Fibroblast of lung (primary cell): ENCODE data around the gene CEP164. TPM values are rescaled to one million over a fixed set of nuclear protein-coding genes. Genes with fewer than 3 reads are reported as not detected.

Source experiments
- DNase-seq, 2 donors: peaks; one replicate each; pipeline versions ENCODE4 v3.0.0 to v3.0.0-alpha.2; 2010; ENCODE audit warnings: low read depth in 2 of 2
- H2AFZ ChIP-seq: 2 replicates; pipeline ENCODE4 v1.5.1; 2012; ENCODE audit warnings: low read length, control low read depth, inconsistent platforms
- H3K27ac ChIP-seq: 2 replicates; pipeline ENCODE4 v1.5.1; 2011; ENCODE audit warnings: low read length, control low read depth; ENCODE audit not compliant: insufficient read depth
- H3K27me3 ChIP-seq: 2 replicates; pipeline ENCODE4 v1.5.1; 2011; ENCODE audit warnings: mild to moderate bottlenecking, low read length; ENCODE audit not compliant: control insufficient read depth, insufficient read depth
- H3K36me3 ChIP-seq: 2 replicates; pipeline ENCODE4 v1.5.1; 2011; ENCODE audit warnings: low read length; ENCODE audit not compliant: control insufficient read depth, insufficient read depth
- H3K4me1 ChIP-seq: 2 replicates; pipeline ENCODE4 v1.5.1; 2011; ENCODE audit warnings: low read length; ENCODE audit not compliant: control insufficient read depth, insufficient read depth; ENCODE audit errors: extremely low read depth
- H3K4me2 ChIP-seq: 2 replicates; pipeline ENCODE4 v1.5.1; 2011; ENCODE audit warnings: low read length, control low read depth; ENCODE audit not compliant: insufficient read depth; ENCODE audit errors: extremely low read depth
- H3K4me3 ChIP-seq, 4 experiments: fragments of 200-600 bp in 1 of 4; sonication (generic) in 1 of 4; replicated peaks in 1 of 4; 2 replicates each; pipeline ENCODE4 v1.5.1; 2011 to 2016; ENCODE audit warnings: low read length in 4 of 4, low read depth in 3 of 4, mild to moderate bottlenecking in 3 of 4, control low read depth in 2 of 4, inconsistent platforms in 1 of 4, mixed read lengths in 1 of 4; ENCODE audit not compliant: insufficient read depth in 1 of 4; ENCODE audit errors: control extremely low read depth in 1 of 4
- H3K79me2 ChIP-seq: 2 replicates; pipeline ENCODE4 v1.5.1; 2012; ENCODE audit warnings: mild to moderate bottlenecking, low read length, inconsistent platforms; ENCODE audit not compliant: control insufficient read depth, insufficient read depth
- H3K9ac ChIP-seq: 2 replicates; pipeline ENCODE4 v1.5.1; 2011; ENCODE audit warnings: mild to moderate bottlenecking, low read length, control low read depth; ENCODE audit not compliant: insufficient read depth
- H3K9me3 ChIP-seq: 2 replicates; pipeline ENCODE4 v1.5.1; 2012; ENCODE audit warnings: low read depth, low read length; ENCODE audit not compliant: control insufficient read depth, insufficient read depth
- H4K20me1 ChIP-seq: 2 replicates; pipeline ENCODE4 v1.5.1; 2011; ENCODE audit warnings: low read length; ENCODE audit not compliant: control insufficient read depth, insufficient read depth; ENCODE audit errors: extremely low read depth
- CTCF ChIP-seq, 2 donors: IDR thresholded peaks in 1 of 2; conservative IDR thresholded peaks in 1 of 2; 1 replicate in 1 of 2; 2 replicates in 1 of 2; pipeline ENCODE4 v1.5.1; 2011 to 2012; ENCODE audit warnings: low read length in 2 of 2, control low read depth in 1 of 2, inconsistent platforms in 1 of 2, low read depth in 1 of 2, mild to moderate bottlenecking in 1 of 2
- EZH2 ChIP-seq: IDR thresholded peaks from 2 replicates; pipeline ENCODE4 v1.5.1; 2012; ENCODE audit warnings: low read length, control low read depth, mild to moderate bottlenecking; ENCODE audit errors: missing control alignments
- polyA plus RNA-seq, 2 donors: library from polyadenylated mRNA; depleted of rRNA in 1 of 2; stranded (reverse) in 1 of 2; unstranded in 1 of 2; fragments of >200 nt; gene quantifications; 2 replicates each; pipeline ENCODE4 v1.2.1, GENCODE V29; 2011 to 2012; ENCODE audit warnings: missing spikeins in 1 of 2
- total RNA-seq: library from RNA; depleted of rRNA; stranded (reverse); fragments of >200 nt; gene quantifications from 2 replicates; pipeline ENCODE4 v1.2.1, GENCODE V29; 2014

Gene CEP164
- total and polyA plus RNA-seq, 2 donors (not counting 1 experiment from before 2014, with no cell fraction given): 16.1 to 33.5 TPM

- TF ChIP-seq CTCF (conservative IDR thresholded peaks at IDR 0.05 in 1 of 2, IDR thresholded peaks at IDR 0.05 in 1 of 2; ENCODE audit: low read depth in 1 of 2, low read length in 2 of 2) (no peak), EZH2 (no peak)
- Histone ChIP-seq H2AFZ (no peak overlapping the region), H4K20me1 (no peaks in the 10 kb centered on the region), H3K27ac (no peak overlapping the region), H3K4me1 (no peaks in the 10 kb centered on the region), H3K9ac (no peak overlapping the region), H3K4me3 (no peak overlapping the region), H3K4me2 (no peak overlapping the region), H3K36me3 (no peaks in the 10 kb centered on the region), H3K79me2 (no peaks in the 10 kb centered on the region), H3K9me3 (no peaks in the 10 kb centered on the region), H3K27me3 (no peaks in the 10 kb centered on the region)
- DNase-seq: peak in 1 of 2 donors; percentile 17
Observed at GRCh38 chr11:117419482-117420142, 92.0 kb downstream of the CEP164 start.

- Histone ChIP-seq H3K79me2 (no peaks in the 10 kb centered on the region), H3K4me1 (no peaks in the 10 kb centered on the region), H3K4me2 (no peak overlapping the region), H3K9me3 (no peaks in the 10 kb centered on the region), H3K36me3 (no peaks in the 10 kb centered on the region), H3K27ac (no peak overlapping the region), H3K27me3 (no peaks in the 10 kb centered on the region), H3K4me3 (no peak overlapping the region), H4K20me1 (no peaks in the 10 kb centered on the region), H2AFZ (no peak overlapping the region), H3K9ac (no peak overlapping the region)
- no peak for TF ChIP-seq CTCF (conservative IDR thresholded peaks at IDR 0.05 in 1 of 2, IDR thresholded peaks at IDR 0.05 in 1 of 2; ENCODE audit: low read depth in 1 of 2, low read length in 2 of 2)
- no peak for TF ChIP-seq EZH2
- no peak for DNase-seq
Observed at GRCh38 chr11:117420143-117420485, 92.5 kb downstream of the CEP164 start.

GRCh38 chr11:117420598-117420997, 92.9 kb downstream of the CEP164 start:
- H4K20me1 ChIP-seq: no peaks in the 10 kb centered on the region
- no peaks in the 10 kb centered on the region for H3K27me3 ChIP-seq
- TF ChIP-seq EZH2: no peak
- TF ChIP-seq CTCF (conservative IDR thresholded peaks at IDR 0.05 in 1 of 2, IDR thresholded peaks at IDR 0.05 in 1 of 2; ENCODE audit: low read depth in 1 of 2, low read length in 2 of 2): no peak
- H3K4me3 ChIP-seq: no peak overlapping the region
- H3K4me2 ChIP-seq: no peak overlapping the region
- no peak overlapping the region for H2AFZ ChIP-seq
- DNase-seq: no peak
- no peaks in the 10 kb centered on the region for H3K79me2 ChIP-seq
- H3K9ac ChIP-seq: no peak overlapping the region
- H3K36me3 ChIP-seq: no peaks in the 10 kb centered on the region
- H3K27ac ChIP-seq: no peak overlapping the region
- no peaks in the 10 kb centered on the region for H3K9me3 ChIP-seq
- no peaks in the 10 kb centered on the region for H3K4me1 ChIP-seq
